CD14-positive monocyte (primary cell): ENCODE results near the gene EIF4B. TPM values are rescaled to one million over a fixed set of nuclear protein-coding genes. Genes with fewer than 3 reads are reported as not detected.
A peak's percentile ranks its signal among the peaks of the same experiment; 100 is the strongest.

Experiments
- DNase-seq, 3 donors: peaks; one replicate each; pipeline ENCODE4 v3.0.0-alpha.2; 2011 to 2022
- H2AFZ ChIP-seq: 2 replicates; pipeline ENCODE4 v1.6.0; 2012; ENCODE audit warnings: mild to moderate bottlenecking, low read depth, low read length, inconsistent platforms; ENCODE audit not compliant: insufficient read depth, poor library complexity, severe bottlenecking
- H3K27ac ChIP-seq, 2 donors: 1 replicate in 1 of 2; 2 replicates in 1 of 2; pipeline ENCODE4 v1.5.1; 2012 to 2013; ENCODE audit warnings: low read length in 2 of 2, control low read depth in 1 of 2, inconsistent platforms in 1 of 2, low read depth in 1 of 2, mild to moderate bottlenecking in 1 of 2
- H3K27me3 ChIP-seq, 2 donors: one replicate each; pipeline versions ENCODE4 v1.6.0 to v1.6.1; 2011 to 2013; ENCODE audit warnings: low read length in 2 of 2; ENCODE audit not compliant: control insufficient read depth in 2 of 2, insufficient read depth in 2 of 2
- H3K36me3 ChIP-seq, 2 donors: replicated peaks in 1 of 2; 1 replicate in 1 of 2; 2 replicates in 1 of 2; pipeline versions ENCODE4 v1.5.1 to v1.6.1; 2012 to 2013; ENCODE audit warnings: low read length in 2 of 2, control low read depth in 1 of 2, inconsistent platforms in 1 of 2, mild to moderate bottlenecking in 1 of 2; ENCODE audit not compliant: insufficient read depth in 2 of 2, control insufficient read depth in 1 of 2
- H3K4me1 ChIP-seq, 2 donors: 1 replicate in 1 of 2; 2 replicates in 1 of 2; pipeline versions ENCODE4 v1.5.1 to v1.6.1; 2012 to 2013; ENCODE audit warnings: low read length in 2 of 2, control low read depth in 1 of 2, inconsistent platforms in 1 of 2, mild to moderate bottlenecking in 1 of 2, moderate library complexity in 1 of 2; ENCODE audit not compliant: insufficient read depth in 2 of 2, control insufficient read depth in 1 of 2
- H3K4me2 ChIP-seq: replicated peaks from 2 replicates; pipeline ENCODE3; 2012; ENCODE audit warnings: low read length, moderate library complexity, mild to moderate bottlenecking; ENCODE audit not compliant: poor library complexity, severe bottlenecking; ENCODE audit errors: extremely low read depth
- H3K4me3 ChIP-seq, 3 experiments: fragments of 200-600 bp in 1 of 3; sonication (generic) in 1 of 3; replicated peaks in 1 of 3; 1 replicate in 2 of 3; 2 replicates in 1 of 3; pipeline ENCODE4 v1.5.1; 2011 to 2013; ENCODE audit warnings: low read length in 3 of 3, mild to moderate bottlenecking in 3 of 3, control low read depth in 2 of 3, low read depth in 2 of 3, inconsistent platforms in 1 of 3, moderate library complexity in 1 of 3
- H3K79me2 ChIP-seq: 2 replicates; pipeline ENCODE4 v1.6.0; 2012; ENCODE audit warnings: mild to moderate bottlenecking, control low read depth, inconsistent platforms, low read length, moderate library complexity; ENCODE audit not compliant: insufficient read depth
- H3K9ac ChIP-seq: 2 replicates; pipeline ENCODE4 v1.6.0; 2017; ENCODE audit warnings: low read length, mild to moderate bottlenecking; ENCODE audit not compliant: insufficient read depth, poor library complexity, severe bottlenecking
- H3K9me3 ChIP-seq, 2 donors: replicated peaks in 1 of 2; 1 replicate in 1 of 2; 2 replicates in 1 of 2; pipeline versions ENCODE4 v1.5.1 to v1.6.1; 2012 to 2013; ENCODE audit warnings: low read length in 2 of 2, control low read depth in 1 of 2; ENCODE audit not compliant: control insufficient read depth in 1 of 2, insufficient read depth in 1 of 2
- H4K20me1 ChIP-seq: 2 replicates; pipeline ENCODE4 v1.6.0; 2012; ENCODE audit warnings: mild to moderate bottlenecking, low read length, control low read depth, moderate library complexity; ENCODE audit not compliant: insufficient read depth
- H3K27ac Mint-ChIP-seq, 7 donors: one replicate each; pipeline ENCODE4 v1.8.0; 2020; ENCODE audit warnings: mild to moderate bottlenecking in 7 of 7, mixed read lengths in 7 of 7, moderate library complexity in 6 of 7, inconsistent platforms in 2 of 7
- H3K27me3 Mint-ChIP-seq, 3 donors: one replicate each; pipeline ENCODE4 v1.8.0; 2021 to 2022; ENCODE audit warnings: low read depth in 3 of 3, mild to moderate bottlenecking in 3 of 3, mixed read lengths in 3 of 3, moderate library complexity in 3 of 3, inconsistent platforms in 1 of 3
- H3K36me3 Mint-ChIP-seq, 2 donors: one replicate each; pipeline ENCODE4 v1.8.0; 2020; ENCODE audit warnings: mixed read lengths in 2 of 2, inconsistent platforms in 1 of 2, mild to moderate bottlenecking in 1 of 2
- H3K4me1 Mint-ChIP-seq: one replicate; pipeline ENCODE4 v1.8.0; 2020; ENCODE audit warnings: mild to moderate bottlenecking, mixed read lengths
- H3K4me3 Mint-ChIP-seq, 2 donors: one replicate each; pipeline ENCODE4 v1.8.0; 2020; ENCODE audit warnings: mild to moderate bottlenecking in 2 of 2, mixed read lengths in 2 of 2, moderate library complexity in 1 of 2
- H3K9me3 Mint-ChIP-seq, 7 donors: one replicate each; pipeline ENCODE4 v1.8.0; 2020 to 2022; ENCODE audit warnings: mixed read lengths in 7 of 7, mild to moderate bottlenecking in 6 of 7, moderate library complexity in 6 of 7, inconsistent platforms in 2 of 7
- WGBS: methylation state at CpG from one replicate; pipeline ENCODE4 v1.1.5; 2013; ENCODE audit warnings: missing lambda C conversion rate; ENCODE audit not compliant: insufficient coverage; 5-methylcytosine and 5-hydroxymethylcytosine counted together
- intact Hi-C, 2 donors: fragments of 100-400 bp; cut with micrococcal nuclease; formaldehyde crosslinking; loops; one replicate each; pipeline versions ENCODE4 v1.15.0 to v1.15.1; 2023
- polyA plus RNA-seq, 3 donors: library from polyadenylated mRNA; depleted of rRNA in 1 of 3; unstranded in 2 of 3; stranded (reverse) in 1 of 3; fragments of 300-500 nt in 2 of 3; fragments of >200 nt in 1 of 3; fragmentation: Illumina TruSeq in 2 of 3; gene quantifications; 1 replicate in 2 of 3; 2 replicates in 1 of 3; pipeline ENCODE4 v1.2.3, GENCODE V29; 2012 to 2021
- small RNA-seq: library from RNA; depleted of rRNA; stranded (forward); fragments of <200 nt; gene quantifications from one replicate; pipeline ENCODE3, GENCODE V24; 2012; ENCODE audit warnings: low read depth; ENCODE audit not compliant: insufficient read length
- TF ChIP-seq, protein P1 (sequence below): fragments of 200-600 bp; IDR thresholded peaks from one replicate; pipeline ENCODE4 v1.8.0; 2022; ENCODE audit warnings: antibody characterized with exemption, mild to moderate bottlenecking

Gene EIF4B
- polyA plus RNA-seq, 3 donors = 41.2 to 185 (median 58.6) TPM

DNA sequence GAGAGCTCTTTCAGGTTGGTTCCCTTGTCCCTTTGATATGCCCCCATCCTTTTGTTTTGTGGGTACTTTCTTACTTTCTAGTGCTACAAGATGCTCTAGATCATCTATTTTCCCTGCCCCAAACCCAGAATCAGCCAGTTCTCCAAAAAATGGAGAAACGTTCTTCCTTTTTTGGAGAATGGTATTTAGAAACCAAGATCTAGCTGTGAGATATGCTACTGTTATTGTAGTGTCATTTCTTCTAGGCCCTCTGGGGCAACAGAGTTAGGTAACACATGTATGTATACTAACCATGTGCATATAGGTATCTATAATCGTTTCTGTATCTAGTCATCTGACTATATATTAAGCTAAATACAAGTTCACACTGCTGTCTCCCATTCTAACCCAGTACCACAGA is 84.3 kb downstream of the EIF4B start:
- H3K36me3 Mint-ChIP-seq = no peaks in the 10 kb centered on the region
- TF ChIP-seq, protein P1, sequence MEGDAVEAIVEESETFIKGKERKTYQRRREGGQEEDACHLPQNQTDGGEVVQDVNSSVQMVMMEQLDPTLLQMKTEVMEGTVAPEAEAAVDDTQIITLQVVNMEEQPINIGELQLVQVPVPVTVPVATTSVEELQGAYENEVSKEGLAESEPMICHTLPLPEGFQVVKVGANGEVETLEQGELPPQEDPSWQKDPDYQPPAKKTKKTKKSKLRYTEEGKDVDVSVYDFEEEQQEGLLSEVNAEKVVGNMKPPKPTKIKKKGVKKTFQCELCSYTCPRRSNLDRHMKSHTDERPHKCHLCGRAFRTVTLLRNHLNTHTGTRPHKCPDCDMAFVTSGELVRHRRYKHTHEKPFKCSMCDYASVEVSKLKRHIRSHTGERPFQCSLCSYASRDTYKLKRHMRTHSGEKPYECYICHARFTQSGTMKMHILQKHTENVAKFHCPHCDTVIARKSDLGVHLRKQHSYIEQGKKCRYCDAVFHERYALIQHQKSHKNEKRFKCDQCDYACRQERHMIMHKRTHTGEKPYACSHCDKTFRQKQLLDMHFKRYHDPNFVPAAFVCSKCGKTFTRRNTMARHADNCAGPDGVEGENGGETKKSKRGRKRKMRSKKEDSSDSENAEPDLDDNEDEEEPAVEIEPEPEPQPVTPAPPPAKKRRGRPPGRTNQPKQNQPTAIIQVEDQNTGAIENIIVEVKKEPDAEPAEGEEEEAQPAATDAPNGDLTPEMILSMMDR = no peak

DNA sequence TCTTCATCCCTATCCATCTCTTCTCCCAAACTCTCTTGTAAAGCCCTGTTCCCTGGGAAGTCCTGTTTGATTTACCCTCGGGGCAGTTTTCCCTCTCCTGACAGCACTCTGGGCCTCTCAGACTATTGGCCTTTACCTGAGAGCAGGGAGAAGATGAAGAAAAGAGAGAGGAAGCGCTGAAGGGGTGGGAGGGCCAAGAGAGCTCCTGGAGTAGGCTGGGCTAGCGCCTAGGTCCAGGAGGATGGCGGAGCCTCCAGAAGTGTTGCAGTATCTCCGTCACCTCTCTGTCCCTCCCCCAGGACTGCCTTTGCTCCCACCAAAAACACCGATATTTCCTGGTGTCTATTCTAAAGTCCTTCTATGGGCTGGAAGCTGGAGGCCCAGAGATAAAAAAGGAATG is 85.5 kb downstream of the EIF4B start:
- Histone ChIP-seq H3K4me1 (peaks cover 23 to 24% of the 10 kb centered on the region in 2 donors), H3K4me3 (no peak overlapping the region), H3K4me2 (no peak overlapping the region), H3K9ac (no peak overlapping the region), H3K27ac (no peak overlapping the region), H3K27me3 (peaks cover 1 to 4% of the 10 kb centered on the region in 2 donors), H3K36me3 (no peaks in the 10 kb centered on the region), H3K9me3 (no peaks in the 10 kb centered on the region), H3K79me2 (no peaks in the 10 kb centered on the region), H4K20me1 (no peaks in the 10 kb centered on the region), H2AFZ (no peak overlapping the region)
- H3K9me3 Mint-ChIP-seq = peaks cover 0 to 6% (median 0%) of the 10 kb centered on the region in 7 donors
- no peak for DNase-seq
- H3K27me3 Mint-ChIP-seq = peaks cover 12 to 16% (median 12%) of the 10 kb centered on the region in 3 donors
- peak overlapping the region in 2 of 7 donors; percentile 21 to 69 for H3K27ac Mint-ChIP-seq
- intact Hi-C loops = loop anchor here in 1 of 2 donors (10.0 kb wide), 1 partner anchor 47 kb away; no protein-coding TSS in a partner anchor
- peaks cover 0 to under 1% of the 10 kb centered on the region in 2 donors for H3K36me3 Mint-ChIP-seq
- peak overlapping the region in 1 of 2 donors; percentile 25 for H3K4me3 Mint-ChIP-seq
- H3K4me1 Mint-ChIP-seq = peaks cover 21% of the 10 kb centered on the region
- 80% methylated on average over 2 of the region's 6 CpGs for WGBS
- TF ChIP-seq, protein P1 = no peak

More for the DNA sequence above, 84.3 kb downstream of the EIF4B start:
- H2AFZ ChIP-seq = no peak overlapping the region
- no peak overlapping the region for H3K9ac ChIP-seq
- intact Hi-C loops = loop anchor here in 1 of 2 donors (10.0 kb wide), 1 partner anchor 46 kb away; no protein-coding TSS in a partner anchor
- no peaks in the 10 kb centered on the region for H3K9me3 ChIP-seq
- peaks cover 12% of the 10 kb centered on the region for H3K4me1 Mint-ChIP-seq
- H3K27me3 Mint-ChIP-seq = peaks cover 4 to 8% (median 5%) of the 10 kb centered on the region in 3 donors
- no CpG with 5 or more reads among the region's 2 CpGs for WGBS
- H3K27ac Mint-ChIP-seq = no peak overlapping the region
- H3K9me3 Mint-ChIP-seq = peaks cover 0 to 2% (median 0%) of the 10 kb centered on the region in 7 donors
- H3K4me1 ChIP-seq = peaks cover 13% of the 10 kb centered on the region in 2 donors
- no peak overlapping the region for H3K27ac ChIP-seq
- no peak overlapping the region for H3K4me3 ChIP-seq
- H3K36me3 ChIP-seq = no peaks in the 10 kb centered on the region
- no peak for DNase-seq
- no peak overlapping the region for H3K4me3 Mint-ChIP-seq
- H3K4me2 ChIP-seq = no peak overlapping the region
- no peaks in the 10 kb centered on the region for H3K79me2 ChIP-seq
- H4K20me1 ChIP-seq = no peaks in the 10 kb centered on the region
- H3K27me3 ChIP-seq = no peaks in the 10 kb centered on the region

Small RNA genes lying within 50 kb of the gene (small RNA-seq; reads per million reads assigned to genes)
- not detected for gene MIR6757

Other genes starting within 250 kb of the EIF4B start
- not detected for gene KRT76, start 229.1 kb upstream of the EIF4B start, polyA plus RNA-seq
- gene KRT3, start 210.3 kb upstream of the EIF4B start, polyA plus RNA-seq = not detected
- not detected for gene KRT4, start 192.3 kb upstream of the EIF4B start, polyA plus RNA-seq
- gene KRT79, start 172.1 kb upstream of the EIF4B start, polyA plus RNA-seq = not detected
- not detected for gene KRT78, start 157.5 kb upstream of the EIF4B start, polyA plus RNA-seq
- gene KRT8, start 101.4 kb upstream of the EIF4B start, polyA plus RNA-seq = under 1 TPM in 2 of 3 donors, not detected in 1; 0.16 to 0.39 TPM
- under 1 TPM; 0.16 to 0.28 (median 0.25) TPM for gene KRT18, start 57.3 kb upstream of the EIF4B start, polyA plus RNA-seq
- gene TNS2, start 43.6 kb downstream of the EIF4B start, polyA plus RNA-seq = under 1 TPM; 0.05 to 0.43 (median 0.36) TPM
- 10 to 100 TPM; 17.8 to 26.9 (median 21.8) TPM for gene SPRYD3, start 72.9 kb downstream of the EIF4B start, polyA plus RNA-seq
- gene IGFBP6, start 91.2 kb downstream of the EIF4B start, polyA plus RNA-seq = under 1 TPM in 1 of 3 donors, not detected in 2; 0.20 TPM
- gene SOAT2, start 97.0 kb downstream of the EIF4B start, polyA plus RNA-seq = not detected
- 10 to 100 TPM in 1 of 3 donors, 1 to 10 TPM in 1, under 1 TPM in 1; 0.74 to 15.4 (median 1.3) TPM for gene ZNF740, start 174.3 kb downstream of the EIF4B start, polyA plus RNA-seq
- 100 to 1,000 TPM in 1 of 3 donors, 1 to 10 TPM in 2; 1.3 to 145 (median 1.4) TPM for gene CSAD, start 174.5 kb downstream of the EIF4B start, polyA plus RNA-seq
- 10 to 100 TPM; 24.1 to 33.1 (median 28.4) TPM for gene ITGB7, start 200.8 kb downstream of the EIF4B start, polyA plus RNA-seq
- gene RARG, start 225.8 kb downstream of the EIF4B start, polyA plus RNA-seq = 10 to 100 TPM in 1 of 3 donors, 1 to 10 TPM in 2; 1.8 to 14.6 (median 2.3) TPM